ENCODE data around the gene TRIM47. TPM values are rescaled to one million over a fixed set of nuclear protein-coding genes. Genes with fewer than 3 reads are reported as not detected.
"Not testable (repeated sequence)": the region's sequence is repeated elsewhere in the genome, so short reads cannot be mapped to it uniquely, and the experiment has no call there.

Gene TRIM47
- total RNA-seq, 2 donors from 2014 or later = 11.0 to 32.4 TPM

GRCh38 chr17:75854101-75854748 is 24.2 kb downstream of the TRIM47 start:
- Mint-ChIP-seq H3K4me3 (no peak overlapping the region), H3K27ac (no peak overlapping the region), H3K9me3 (no peaks in the 10 kb centered on the region), H3K36me3 (ENCODE audit: low read depth) (peaks cover 35% of the 10 kb centered on the region), H3K4me1 (peaks cover 12% of the 10 kb centered on the region), H3K27me3 (no peaks in the 10 kb centered on the region)
- no peak for ATAC-seq (replicated peaks)

DNA sequence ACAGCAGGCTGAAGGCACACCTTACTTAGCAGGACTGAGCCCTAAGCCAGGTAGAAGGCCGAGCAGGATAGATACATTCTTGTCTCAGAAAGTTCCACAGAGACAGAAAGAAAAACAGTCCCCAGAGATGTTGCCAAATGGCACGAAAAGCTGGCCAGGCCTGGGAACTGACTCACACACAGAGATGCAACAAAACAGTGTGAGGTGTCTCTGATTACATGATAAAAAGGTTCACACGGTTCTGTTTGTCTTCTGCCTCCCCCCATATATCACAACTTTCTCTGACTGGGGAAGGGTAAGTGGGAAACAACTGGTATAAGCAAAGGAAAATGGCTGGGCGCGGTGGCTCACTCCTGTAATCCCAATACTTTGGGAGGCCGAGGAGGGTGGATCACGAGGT is 24.9 kb downstream of the TRIM47 start:
- ATAC-seq (replicated peaks) = no peak
- no peak overlapping the region for H3K27ac Mint-ChIP-seq
- H3K27me3 Mint-ChIP-seq = no peaks in the 10 kb centered on the region
- no peaks in the 10 kb centered on the region for H3K9me3 Mint-ChIP-seq
- no peak overlapping the region for H3K4me3 Mint-ChIP-seq
- peaks cover 6% of the 10 kb centered on the region for H3K4me1 Mint-ChIP-seq
- peaks cover 43% of the 10 kb centered on the region for H3K36me3 Mint-ChIP-seq (ENCODE audit: low read depth)

DNA sequence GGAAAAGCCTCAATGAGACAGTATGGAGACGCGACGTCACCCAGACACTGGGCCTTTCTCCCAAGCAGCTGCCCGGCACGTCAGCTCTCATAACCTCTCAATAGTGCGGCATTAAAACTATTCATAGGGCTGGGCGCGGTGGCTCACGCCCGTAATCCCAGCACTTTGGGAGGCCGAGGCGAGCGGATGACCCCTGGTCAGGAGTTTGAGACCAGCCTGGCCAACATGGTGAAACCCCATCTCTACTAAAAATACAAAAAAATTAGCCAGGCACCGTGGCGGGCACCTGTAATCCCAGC is 26.7 kb downstream of the TRIM47 start:
- ATAC-seq (replicated peaks); H3K27me3 Mint-ChIP-seq; H3K9me3 Mint-ChIP-seq; H3K4me3 Mint-ChIP-seq; H3K4me1 Mint-ChIP-seq; H3K27ac Mint-ChIP-seq: not testable (repeated sequence)
- H3K36me3 Mint-ChIP-seq (ENCODE audit: low read depth) = peaks cover 61% of the 10 kb centered on the region

GRCh38 chr17:75850928-75851692 is 27.3 kb downstream of the TRIM47 start:
- Mint-ChIP-seq H3K4me1 (no peaks in the 10 kb centered on the region), H3K36me3 (ENCODE audit: low read depth) (peaks cover 67% of the 10 kb centered on the region), H3K27ac (no peak overlapping the region), H3K4me3 (no peak overlapping the region), H3K9me3 (no peaks in the 10 kb centered on the region), H3K27me3 (no peaks in the 10 kb centered on the region)
- no peak for ATAC-seq (replicated peaks)

DNA sequence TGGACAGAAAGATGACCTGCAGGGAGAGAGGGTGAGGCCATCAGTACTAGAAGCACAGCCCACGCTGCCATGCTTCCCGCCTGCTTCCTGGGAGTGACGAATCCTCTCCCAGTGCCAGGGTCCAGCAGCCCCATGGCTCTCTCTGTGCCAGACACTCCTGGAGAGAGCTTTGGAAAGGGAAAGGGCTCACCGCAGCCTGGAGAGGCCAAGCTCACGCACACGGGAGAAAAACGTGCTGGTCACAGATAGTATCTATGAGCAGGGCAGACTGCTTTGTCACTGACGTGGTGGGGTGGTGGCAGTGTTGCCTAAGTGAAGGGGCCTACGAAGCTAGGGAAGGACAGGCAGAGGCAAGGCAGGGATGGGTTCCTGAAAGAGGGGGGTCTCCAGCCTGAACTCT is 28.7 kb downstream of the TRIM47 start:
- no peaks in the 10 kb centered on the region for H3K9me3 Mint-ChIP-seq
- H3K27ac Mint-ChIP-seq = no peak overlapping the region
- no peaks in the 10 kb centered on the region for H3K4me1 Mint-ChIP-seq
- ATAC-seq (replicated peaks) = no peak
- H3K27me3 Mint-ChIP-seq = no peaks in the 10 kb centered on the region
- peaks cover 78% of the 10 kb centered on the region for H3K36me3 Mint-ChIP-seq (ENCODE audit: low read depth)
- no peak overlapping the region for H3K4me3 Mint-ChIP-seq

- no peaks in the 10 kb centered on the region for H3K4me1 Mint-ChIP-seq
- ATAC-seq (replicated peaks) = no peak
- no peaks in the 10 kb centered on the region for H3K27me3 Mint-ChIP-seq
- no peak overlapping the region for H3K4me3 Mint-ChIP-seq
- peaks cover 79% of the 10 kb centered on the region for H3K36me3 Mint-ChIP-seq (ENCODE audit: low read depth)
- no peak overlapping the region for H3K27ac Mint-ChIP-seq
- no peaks in the 10 kb centered on the region for H3K9me3 Mint-ChIP-seq
These were observed 29.1 kb downstream of the TRIM47 start for GRCh38 chr17:75849279-75849646.

DNA sequence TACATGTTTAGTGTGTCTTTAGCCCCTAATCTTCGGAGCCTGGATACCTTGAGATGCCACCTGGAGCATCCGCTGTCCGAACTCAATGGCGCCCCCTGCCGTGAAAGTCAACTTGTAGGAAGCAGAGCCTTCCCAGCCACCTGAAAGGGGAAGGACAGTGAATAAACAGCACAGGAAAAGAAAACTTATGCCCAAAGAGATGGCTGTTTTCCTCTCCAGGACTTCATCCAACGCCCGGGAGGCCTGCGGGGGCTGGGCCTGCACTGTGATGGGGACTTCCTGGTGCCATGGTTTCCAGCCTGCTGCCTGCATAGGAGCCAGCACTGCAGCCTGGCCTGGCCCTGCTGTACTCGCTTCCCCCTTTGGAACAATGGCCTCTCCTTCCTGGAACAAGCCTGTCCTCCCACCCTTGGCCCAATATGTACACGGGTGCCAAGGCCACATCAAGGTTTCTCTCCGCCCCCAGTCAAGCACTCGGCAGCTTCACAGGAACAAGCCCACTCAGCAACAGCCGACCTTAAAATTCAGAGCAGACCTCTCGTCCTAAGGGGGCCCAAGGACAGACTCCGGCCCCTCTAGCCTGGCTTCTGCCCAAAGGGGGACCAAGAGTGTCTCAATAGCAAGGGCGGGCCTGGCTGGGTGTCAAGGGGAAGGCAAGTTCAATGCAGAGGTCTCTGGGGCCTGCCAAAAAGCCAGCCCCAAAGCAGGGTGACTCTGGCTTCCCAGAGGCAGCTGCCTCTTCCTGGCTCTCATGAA is 29.7 kb downstream of the TRIM47 start:
- H3K4me3 Mint-ChIP-seq = no peak overlapping the region
- peaks cover 85% of the 10 kb centered on the region for H3K36me3 Mint-ChIP-seq (ENCODE audit: low read depth)
- no peaks in the 10 kb centered on the region for H3K9me3 Mint-ChIP-seq
- H3K27ac Mint-ChIP-seq = peak overlapping the region; percentile 43
- no peaks in the 10 kb centered on the region for H3K4me1 Mint-ChIP-seq
- H3K27me3 Mint-ChIP-seq = no peaks in the 10 kb centered on the region
- no peak for ATAC-seq (replicated peaks)

DNA sequence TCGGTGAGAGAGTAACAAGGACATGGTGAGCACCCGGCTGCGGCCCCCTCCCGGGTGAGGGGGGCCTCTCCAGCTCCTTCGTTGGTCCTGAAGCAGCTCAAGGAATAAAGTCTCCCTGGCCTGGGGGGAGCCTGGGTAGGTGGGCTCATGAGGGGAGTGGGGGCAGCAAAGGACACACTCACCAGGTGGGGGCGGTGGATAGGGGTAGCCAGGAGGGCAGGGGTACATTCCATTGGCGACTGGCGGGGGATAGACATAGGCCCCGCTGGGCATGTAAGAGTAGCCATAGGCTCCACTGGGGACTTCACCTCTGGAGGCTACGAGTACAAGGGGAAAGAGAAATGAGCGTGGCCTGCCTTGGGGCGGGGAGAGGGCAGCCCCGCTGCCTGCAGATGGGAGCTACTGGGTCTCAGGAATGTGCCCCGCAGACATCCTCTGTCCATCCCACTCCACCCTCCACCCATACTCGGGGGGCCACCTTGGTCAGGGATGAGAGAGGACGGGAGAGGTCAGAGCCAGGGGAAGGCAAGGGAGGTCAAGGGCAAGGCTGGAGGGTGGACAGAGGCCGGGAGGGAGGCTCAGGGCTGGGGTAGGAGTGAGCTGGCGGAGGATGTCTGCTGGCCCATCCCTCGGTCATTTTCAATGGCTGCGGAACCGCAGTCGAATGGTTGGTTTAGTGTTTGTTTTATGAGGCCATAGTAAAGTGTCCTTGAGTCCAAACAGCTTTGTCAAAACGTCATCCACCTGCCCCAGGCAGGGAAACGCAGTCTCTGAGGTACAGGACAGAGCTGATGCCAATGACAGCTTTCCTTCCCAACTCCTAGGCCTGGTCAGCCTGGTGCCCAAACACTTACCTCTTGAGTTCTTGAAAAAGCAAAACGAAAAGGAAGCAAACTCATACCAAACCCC is 30.5 kb downstream of the TRIM47 start:
- no peak for ATAC-seq (replicated peaks)
- no peaks in the 10 kb centered on the region for H3K4me1 Mint-ChIP-seq
- no peak overlapping the region for H3K4me3 Mint-ChIP-seq
- H3K27ac Mint-ChIP-seq = peak overlapping the region; percentile 43
- no peaks in the 10 kb centered on the region for H3K27me3 Mint-ChIP-seq
- peaks cover 92% of the 10 kb centered on the region for H3K36me3 Mint-ChIP-seq (ENCODE audit: low read depth)
- H3K9me3 Mint-ChIP-seq = no peaks in the 10 kb centered on the region

DNA sequence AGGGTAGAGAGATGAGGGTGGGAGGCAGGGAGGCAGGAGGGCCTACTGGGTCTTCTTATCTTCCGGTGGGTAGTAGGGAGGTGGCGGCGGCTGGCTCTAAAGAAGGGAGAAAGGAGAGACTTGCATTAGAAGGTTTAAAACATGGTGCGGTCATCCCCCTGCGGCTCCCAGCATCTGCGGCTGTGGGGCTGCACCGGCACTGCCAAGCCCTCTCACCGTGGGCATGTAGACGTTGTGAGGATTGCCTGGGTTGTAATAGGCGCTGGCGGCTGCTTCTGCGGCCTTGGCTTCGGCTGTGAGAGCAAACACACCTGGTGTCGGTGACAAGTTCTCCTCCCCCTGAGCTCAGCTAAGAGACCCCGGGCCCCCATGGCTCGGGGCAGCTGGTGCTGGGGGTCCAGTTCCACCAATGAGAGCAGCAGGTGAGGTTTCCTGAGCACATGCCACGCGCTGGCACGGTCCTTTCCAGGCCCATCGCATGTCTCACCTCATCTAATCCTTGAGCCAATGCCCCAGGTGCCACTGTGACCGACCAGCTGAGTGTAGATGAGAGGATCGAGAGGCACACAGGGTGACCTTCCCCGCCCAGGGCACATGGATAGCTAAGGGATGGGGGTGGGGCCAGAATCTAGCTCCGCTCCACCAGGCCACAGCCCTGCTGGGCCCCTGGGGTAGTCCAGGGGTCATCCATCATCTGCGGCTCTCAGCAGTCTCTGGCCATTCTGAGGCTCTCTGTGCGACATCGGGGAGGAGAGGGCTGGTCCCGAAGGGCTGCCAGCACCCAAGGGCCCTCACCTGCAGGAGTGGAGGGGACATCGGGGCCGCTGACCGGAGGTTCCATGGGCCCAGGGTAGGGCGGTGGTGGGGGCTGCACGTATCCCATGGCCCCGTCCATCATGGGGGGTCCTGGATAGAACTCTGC is 31.4 kb downstream of the TRIM47 start:
- Mint-ChIP-seq H3K27me3 (no peaks in the 10 kb centered on the region), H3K27ac (no peak overlapping the region), H3K4me3 (no peak overlapping the region), H3K36me3 (ENCODE audit: low read depth) (peaks cover 90% of the 10 kb centered on the region), H3K9me3 (no peaks in the 10 kb centered on the region), H3K4me1 (no peaks in the 10 kb centered on the region)
- no peak for ATAC-seq (replicated peaks)

DNA sequence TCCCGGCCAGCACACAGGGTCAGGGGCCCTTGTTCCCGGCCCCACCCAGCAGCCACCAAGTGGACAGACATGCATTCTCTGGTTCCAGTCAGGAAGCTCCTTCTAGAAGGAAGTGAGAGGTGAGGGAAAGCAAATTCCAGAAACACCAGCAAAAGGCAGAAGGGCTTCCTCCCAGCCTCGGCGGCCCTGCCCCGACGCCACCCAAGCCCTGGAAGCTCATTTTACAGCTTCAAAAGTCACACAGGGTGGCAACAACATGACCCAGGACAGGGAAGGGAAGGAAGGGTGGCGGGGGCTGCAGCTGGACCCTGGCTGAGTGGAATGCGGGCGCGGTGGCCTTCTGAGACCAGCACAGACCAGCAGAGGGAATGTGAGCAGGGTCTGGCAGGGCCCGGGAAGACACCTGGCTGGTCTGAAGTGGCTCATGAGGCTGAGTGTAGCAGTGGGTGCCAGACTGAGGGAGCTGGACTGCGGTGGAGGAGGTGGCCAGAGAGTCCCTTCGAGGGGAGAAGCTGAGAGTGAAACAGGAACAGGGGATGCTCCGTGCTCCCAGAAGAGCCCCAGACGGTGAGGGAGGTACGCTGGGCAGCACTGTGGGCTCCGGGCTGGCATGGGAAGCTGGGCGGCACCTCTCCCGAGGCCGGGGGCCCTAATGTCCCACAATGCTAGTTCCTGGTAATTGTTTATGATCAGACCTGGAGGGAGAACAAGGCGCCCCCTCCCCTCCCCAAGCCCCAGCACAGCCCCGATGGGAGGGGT is 32.3 kb downstream of the TRIM47 start:
- no peak for ATAC-seq (replicated peaks)
- peak overlapping the region; percentile 50 for H3K27ac Mint-ChIP-seq
- peak overlapping the region; percentile 88 for H3K4me3 Mint-ChIP-seq
- no peaks in the 10 kb centered on the region for H3K9me3 Mint-ChIP-seq
- H3K27me3 Mint-ChIP-seq = no peaks in the 10 kb centered on the region
- peaks cover 85% of the 10 kb centered on the region for H3K36me3 Mint-ChIP-seq (ENCODE audit: low read depth)
- H3K4me1 Mint-ChIP-seq = no peaks in the 10 kb centered on the region

DNA sequence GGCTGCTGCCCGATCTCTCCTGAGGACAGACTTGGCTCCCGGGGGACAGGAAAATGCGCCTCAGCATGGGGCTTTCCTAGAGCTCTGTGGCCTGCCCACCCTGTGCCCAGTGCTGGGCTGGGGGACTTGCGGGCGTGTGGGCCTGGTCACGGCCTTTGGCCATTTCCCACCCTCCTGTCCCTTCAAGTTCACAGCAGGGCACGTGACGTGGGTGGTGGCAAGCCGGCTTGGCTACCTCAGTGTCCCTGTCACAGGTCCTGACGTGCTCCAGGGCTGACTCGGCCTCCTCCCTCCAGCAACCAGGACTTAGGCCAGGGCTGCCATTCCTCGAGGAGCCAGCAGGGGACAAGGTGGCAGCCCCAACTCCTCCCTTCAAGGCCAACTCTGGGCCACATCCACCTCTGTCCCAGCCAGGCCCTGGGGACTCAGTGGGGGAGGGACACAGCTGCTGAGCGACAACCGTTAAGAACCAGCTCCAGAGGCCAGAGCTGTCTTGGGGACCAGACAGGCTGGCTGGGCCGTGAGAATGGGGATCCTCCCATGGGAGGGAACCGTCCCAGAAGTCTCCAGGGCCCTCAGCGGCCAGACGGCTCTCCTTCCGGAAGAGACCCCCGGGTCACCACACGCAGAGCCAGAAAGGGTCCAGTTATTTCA is 33.2 kb downstream of the TRIM47 start:
- Mint-ChIP-seq H3K9me3 (no peaks in the 10 kb centered on the region), H3K4me3 (peak overlapping the region; percentile 88), H3K4me1 (no peaks in the 10 kb centered on the region), H3K27ac (peak overlapping the region; percentile 50), H3K36me3 (ENCODE audit: low read depth) (peaks cover 84% of the 10 kb centered on the region), H3K27me3 (no peaks in the 10 kb centered on the region)
- peak; percentile 72 for ATAC-seq (replicated peaks)

GRCh38 chr17:75844530-75845057 is 33.8 kb downstream of the TRIM47 start:
- Mint-ChIP-seq H3K9me3 (no peaks in the 10 kb centered on the region), H3K27ac (peak overlapping the region; percentile 93), H3K4me3 (peak overlapping the region; percentile 88), H3K27me3 (no peaks in the 10 kb centered on the region), H3K36me3 (ENCODE audit: low read depth) (peaks cover 84% of the 10 kb centered on the region), H3K4me1 (no peaks in the 10 kb centered on the region)
- peak; percentile 33 for ATAC-seq (replicated peaks)
